Effector memory CD8-positive, alpha-beta T cell (primary cell): ENCODE results near the gene MYBPHL.

ENCODE experiments used
- ATAC-seq: fragments of 150-1000 bp; cut with Tn5 transposase; replicated peaks from 2 replicates; pipeline ENCODE4 v1.10.0; 2021; ENCODE audit warnings: mild to moderate bottlenecking, moderate library complexity
- DNase-seq, 3 experiments: peaks; one replicate each; pipeline ENCODE4 v3.0.0; 2021
- H3K27ac Mint-ChIP-seq, 2 donors: one replicate each; pipeline ENCODE4 v1.8.0; 2022; ENCODE audit warnings: mild to moderate bottlenecking in 2 of 2, mixed read lengths in 2 of 2, moderate library complexity in 2 of 2
- H3K27me3 Mint-ChIP-seq, 2 donors: one replicate each; pipeline ENCODE4 v1.8.0; 2022; ENCODE audit warnings: mixed read lengths in 2 of 2
- H3K36me3 Mint-ChIP-seq: one replicate; pipeline ENCODE4 v1.8.0; 2022; ENCODE audit warnings: mild to moderate bottlenecking, moderate library complexity, mixed read lengths; ENCODE audit not compliant: insufficient read depth
- H3K4me1 Mint-ChIP-seq, 2 donors: one replicate each; pipeline ENCODE4 v1.8.0; 2022; ENCODE audit warnings: low read depth in 2 of 2, mixed read lengths in 2 of 2
- H3K4me3 Mint-ChIP-seq, 2 donors: one replicate each; pipeline ENCODE4 v1.8.0; 2022; ENCODE audit warnings: mild to moderate bottlenecking in 2 of 2, mixed read lengths in 2 of 2, moderate library complexity in 2 of 2
- H3K9me3 Mint-ChIP-seq, 2 donors: one replicate each; pipeline ENCODE4 v1.8.0; 2022; ENCODE audit warnings: mixed read lengths in 2 of 2

The MYBPHL gene

GRCh38 chr1:109262231-109263055 is 44.4 kb downstream of the MYBPHL start:
- Mint-ChIP-seq H3K4me3 (no peak overlapping the region), H3K4me1 (peaks cover 5 to 6% of the 10 kb centered on the region in 2 donors), H3K27ac (no peak overlapping the region), H3K27me3 (no peaks in the 10 kb centered on the region), H3K36me3 (peaks cover 7% of the 10 kb centered on the region), H3K9me3 (no peaks in the 10 kb centered on the region)
- no peak for ATAC-seq
- DNase-seq: no peak

DNA sequence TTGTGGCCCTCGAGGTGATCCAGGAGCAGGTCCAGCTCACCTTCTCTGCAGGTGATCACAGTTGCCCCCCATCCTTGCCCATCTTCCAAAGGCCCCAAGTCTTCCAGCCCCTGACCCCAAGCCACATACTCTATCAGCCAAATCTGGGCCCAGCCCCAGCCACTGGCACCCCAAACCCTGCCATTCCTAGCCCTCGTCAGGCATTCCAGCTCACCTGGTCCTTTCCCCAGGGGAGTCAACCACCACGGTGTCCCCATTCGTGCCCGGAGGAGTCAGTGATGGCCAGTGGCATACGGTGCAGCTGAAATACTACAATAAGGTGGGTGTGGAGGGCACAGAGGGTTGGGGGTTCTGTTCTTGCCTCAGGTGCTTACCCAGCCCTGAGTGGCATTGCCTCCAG is 45.2 kb downstream of the MYBPHL start:
- H3K27ac Mint-ChIP-seq: no peak overlapping the region
- peaks cover 6 to 11% of the 10 kb centered on the region in 2 donors for H3K4me1 Mint-ChIP-seq
- no peaks in the 10 kb centered on the region for H3K27me3 Mint-ChIP-seq
- ATAC-seq (no peak), DNase-seq (no peak)
- peaks cover 7% of the 10 kb centered on the region for H3K36me3 Mint-ChIP-seq
- H3K9me3 Mint-ChIP-seq: no peaks in the 10 kb centered on the region
- H3K4me3 Mint-ChIP-seq: no peak overlapping the region

DNA sequence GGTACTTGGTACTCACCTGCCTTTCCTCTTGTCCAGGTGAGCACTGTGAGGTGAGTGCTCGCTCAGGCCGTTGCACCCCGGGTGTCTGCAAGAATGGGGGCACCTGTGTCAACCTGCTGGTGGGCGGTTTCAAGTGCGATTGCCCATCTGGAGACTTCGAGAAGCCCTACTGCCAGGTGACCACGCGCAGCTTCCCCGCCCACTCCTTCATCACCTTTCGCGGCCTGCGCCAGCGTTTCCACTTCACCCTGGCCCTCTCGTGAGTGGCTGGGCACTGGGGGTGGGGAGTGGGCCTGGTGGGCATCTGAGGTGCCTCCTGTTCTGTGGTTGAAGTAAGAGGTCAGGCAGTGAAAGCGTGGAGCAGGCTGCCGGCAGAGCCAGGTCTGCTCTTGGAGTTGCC is 45.8 kb downstream of the MYBPHL start:
- H3K27ac Mint-ChIP-seq: no peak overlapping the region
- ATAC-seq: no peak
- H3K4me3 Mint-ChIP-seq: no peak overlapping the region
- H3K9me3 Mint-ChIP-seq: no peaks in the 10 kb centered on the region
- H3K4me1 Mint-ChIP-seq: peaks cover 6 to 14% of the 10 kb centered on the region in 2 donors
- no peaks in the 10 kb centered on the region for H3K27me3 Mint-ChIP-seq
- no peak for DNase-seq
- H3K36me3 Mint-ChIP-seq: peaks cover 7% of the 10 kb centered on the region

GRCh38 chr1:109259674-109260557 is 46.9 kb downstream of the MYBPHL start:
- no peaks in the 10 kb centered on the region for H3K27me3 Mint-ChIP-seq
- no peak overlapping the region for H3K4me3 Mint-ChIP-seq
- peaks cover 12 to 19% of the 10 kb centered on the region in 2 donors for H3K4me1 Mint-ChIP-seq
- no peaks in the 10 kb centered on the region for H3K9me3 Mint-ChIP-seq
- H3K27ac Mint-ChIP-seq: peak overlapping the region in 1 of 2 donors; percentile 75
- DNase-seq: no peak
- ATAC-seq: no peak
- peaks cover 7% of the 10 kb centered on the region for H3K36me3 Mint-ChIP-seq

DNA sequence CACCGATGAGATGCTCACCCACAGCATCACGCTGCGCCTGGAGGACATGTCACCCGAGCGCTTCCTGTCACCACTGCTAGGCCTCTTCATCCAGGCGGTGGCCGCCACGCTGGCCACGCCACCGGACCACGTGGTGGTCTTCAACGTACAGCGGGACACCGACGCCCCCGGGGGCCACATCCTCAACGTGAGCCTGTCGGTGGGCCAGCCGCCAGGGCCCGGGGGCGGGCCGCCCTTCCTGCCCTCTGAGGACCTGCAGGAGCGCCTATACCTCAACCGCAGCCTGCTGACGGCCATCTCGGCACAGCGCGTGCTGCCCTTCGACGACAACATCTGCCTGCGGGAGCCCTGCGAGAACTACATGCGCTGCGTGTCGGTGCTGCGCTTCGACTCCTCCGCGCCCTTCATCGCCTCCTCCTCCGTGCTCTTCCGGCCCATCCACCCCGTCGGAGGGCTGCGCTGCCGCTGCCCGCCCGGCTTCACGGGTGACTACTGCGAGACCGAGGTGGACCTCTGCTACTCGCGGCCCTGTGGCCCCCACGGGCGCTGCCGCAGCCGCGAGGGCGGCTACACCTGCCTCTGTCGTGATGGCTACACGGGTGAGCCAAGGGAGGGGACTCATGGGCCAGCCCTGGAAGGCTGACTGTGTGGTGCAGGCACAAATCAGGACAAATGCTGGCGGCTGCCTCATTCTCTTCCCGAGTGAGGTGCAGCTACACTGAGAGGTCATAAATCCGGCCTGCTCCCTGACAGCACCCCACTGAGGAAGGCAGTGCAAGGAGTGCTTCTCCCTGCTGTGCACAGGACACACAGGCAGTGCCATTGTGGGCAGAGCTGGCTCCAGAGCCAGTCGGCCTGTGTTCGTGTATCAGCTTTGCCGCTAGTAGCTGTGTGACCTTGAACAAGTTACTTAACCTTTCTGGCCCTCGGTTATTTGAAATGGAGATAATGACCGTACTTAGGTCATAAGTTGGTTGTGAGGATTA is 48.0 kb downstream of the MYBPHL start:
- peak overlapping the region in 1 of 2 donors; percentile 75 for H3K27ac Mint-ChIP-seq
- no peaks in the 10 kb centered on the region for H3K27me3 Mint-ChIP-seq
- H3K4me1 Mint-ChIP-seq: peaks cover 16 to 19% of the 10 kb centered on the region in 2 donors
- H3K4me3 Mint-ChIP-seq: no peak overlapping the region
- ATAC-seq (no peak), DNase-seq (no peak)
- H3K9me3 Mint-ChIP-seq: no peaks in the 10 kb centered on the region
- H3K36me3 Mint-ChIP-seq: peaks cover 6% of the 10 kb centered on the region

GRCh38 chr1:109257682-109258421 is 49.0 kb downstream of the MYBPHL start:
- Mint-ChIP-seq H3K4me1 (peaks cover 17 to 19% of the 10 kb centered on the region in 2 donors), H3K36me3 (peaks cover 3% of the 10 kb centered on the region), H3K27me3 (no peaks in the 10 kb centered on the region), H3K27ac (peak overlapping the region; percentile 81 to 85), H3K4me3 (no peak overlapping the region), H3K9me3 (no peaks in the 10 kb centered on the region)
- ATAC-seq (no peak), DNase-seq (no peak)

DNA sequence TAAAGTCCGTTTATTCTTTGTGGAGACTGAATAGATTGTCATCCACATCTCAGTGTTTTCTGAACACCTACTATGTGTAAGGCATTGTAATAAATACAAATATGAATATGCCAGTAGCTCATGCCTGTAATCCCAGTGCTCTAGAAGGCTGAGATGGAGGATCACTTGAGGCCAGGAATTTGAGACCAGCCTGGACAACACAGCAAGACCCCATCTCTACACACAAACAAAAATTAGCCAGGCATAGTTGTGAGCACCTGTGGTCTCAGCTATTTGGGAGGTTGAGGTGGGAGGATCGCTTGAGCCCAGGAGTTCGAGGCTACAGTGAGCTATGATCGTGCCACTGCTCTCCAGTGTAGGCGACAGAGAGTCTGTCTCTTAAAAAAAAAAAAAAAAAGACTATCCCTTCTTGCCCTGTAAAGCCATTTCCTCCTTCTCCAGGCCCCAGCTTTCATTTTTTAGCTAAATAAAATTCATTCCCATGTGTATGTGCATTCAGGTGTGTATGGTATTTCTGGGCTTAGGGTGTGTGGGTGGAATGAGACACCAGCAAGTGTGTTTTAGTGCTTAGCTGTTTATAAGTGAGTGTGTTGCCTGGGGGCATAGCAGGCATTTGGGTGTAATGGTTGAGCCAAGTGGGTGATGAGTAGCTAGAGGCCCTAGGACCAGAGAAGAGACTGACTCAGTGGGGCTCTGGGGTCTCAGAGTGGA is 49.7 kb downstream of the MYBPHL start:
- peaks cover 3% of the 10 kb centered on the region for H3K36me3 Mint-ChIP-seq
- H3K9me3 Mint-ChIP-seq: no peaks in the 10 kb centered on the region
- no peak for DNase-seq
- peak overlapping the region; percentile 81 to 85 for H3K27ac Mint-ChIP-seq
- ATAC-seq: no peak
- H3K4me3 Mint-ChIP-seq: no peak overlapping the region
- H3K4me1 Mint-ChIP-seq: peaks cover 19 to 24% of the 10 kb centered on the region in 2 donors
- H3K27me3 Mint-ChIP-seq: no peaks in the 10 kb centered on the region

DNA sequence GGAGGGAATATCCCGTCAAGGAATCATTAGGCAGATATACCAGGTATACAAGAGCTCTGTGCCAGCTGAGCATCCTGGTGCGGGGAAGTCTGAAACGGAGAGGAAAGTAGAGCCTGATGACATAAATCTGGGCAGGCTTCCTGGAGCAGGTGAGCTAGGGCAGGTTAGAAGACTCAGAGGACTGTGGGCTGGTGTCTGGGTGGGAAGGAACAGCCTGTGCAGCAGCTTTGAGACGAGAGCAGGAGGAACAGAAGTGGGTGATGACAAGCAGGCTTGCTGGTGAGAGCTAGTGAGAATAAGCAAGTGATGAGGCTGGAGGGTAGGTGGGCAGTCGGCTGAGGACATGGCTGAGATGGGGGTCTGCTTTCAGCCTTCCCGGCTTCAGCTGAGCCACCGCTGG is 50.7 kb downstream of the MYBPHL start:
- no peaks in the 10 kb centered on the region for H3K27me3 Mint-ChIP-seq
- no peak overlapping the region for H3K27ac Mint-ChIP-seq
- peaks cover 3% of the 10 kb centered on the region for H3K36me3 Mint-ChIP-seq
- peaks cover 19 to 29% of the 10 kb centered on the region in 2 donors for H3K4me1 Mint-ChIP-seq
- no peak overlapping the region for H3K4me3 Mint-ChIP-seq
- no peak for DNase-seq
- no peaks in the 10 kb centered on the region for H3K9me3 Mint-ChIP-seq
- ATAC-seq: no peak

- Mint-ChIP-seq H3K9me3 (no peaks in the 10 kb centered on the region), H3K4me1 (peaks cover 23 to 32% of the 10 kb centered on the region in 2 donors), H3K27me3 (no peaks in the 10 kb centered on the region), H3K36me3 (peaks cover 3% of the 10 kb centered on the region), H3K4me3 (no peak overlapping the region), H3K27ac (no peak overlapping the region)
- DNase-seq (no peak), ATAC-seq (no peak)
Measured at GRCh38 chr1:109255678-109256077, 51.1 kb downstream of the MYBPHL start.

DNA sequence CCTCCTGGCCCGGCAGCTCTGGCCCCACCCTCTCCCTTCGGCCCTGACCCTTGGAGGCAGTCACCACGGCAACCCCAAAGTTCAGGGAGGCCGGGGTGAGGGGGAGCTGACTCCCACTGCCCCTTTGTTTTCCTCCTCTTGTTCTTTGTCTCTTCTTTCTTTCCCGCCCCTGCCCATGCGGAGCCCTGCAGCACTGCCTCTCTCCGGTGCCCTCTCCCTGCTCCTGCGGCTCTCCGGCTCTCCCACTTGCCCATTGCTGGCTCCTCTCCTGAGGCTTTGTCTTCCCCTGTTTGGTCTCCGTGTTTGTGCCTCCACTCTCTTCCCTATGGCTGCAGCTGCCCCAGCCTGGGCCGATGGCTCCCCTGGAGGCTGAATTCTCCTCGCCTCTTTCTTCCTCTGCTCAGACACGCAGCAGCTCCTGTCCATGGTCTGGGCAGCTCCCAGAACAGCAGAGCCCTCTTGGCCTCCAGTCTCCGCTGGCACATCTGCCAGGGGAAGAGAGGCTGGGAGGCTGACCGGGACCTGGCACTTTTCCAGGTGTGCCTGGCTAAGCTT is 51.6 kb downstream of the MYBPHL start:
- Mint-ChIP-seq H3K4me1 (peaks cover 23 to 33% of the 10 kb centered on the region in 2 donors), H3K4me3 (no peak overlapping the region), H3K27ac (peak overlapping the region in 1 of 2 donors; percentile 39), H3K9me3 (no peaks in the 10 kb centered on the region), H3K36me3 (peaks cover 3% of the 10 kb centered on the region), H3K27me3 (no peaks in the 10 kb centered on the region)
- ATAC-seq (no peak), DNase-seq (no peak)

GRCh38 chr1:109254621-109255096 is 52.2 kb downstream of the MYBPHL start:
- peak overlapping the region in 1 of 2 donors; percentile 39 for H3K27ac Mint-ChIP-seq
- H3K4me3 Mint-ChIP-seq: no peak overlapping the region
- ATAC-seq (no peak), DNase-seq (no peak)
- peaks cover 23 to 33% of the 10 kb centered on the region in 2 donors for H3K4me1 Mint-ChIP-seq
- H3K27me3 Mint-ChIP-seq: no peaks in the 10 kb centered on the region
- no peaks in the 10 kb centered on the region for H3K9me3 Mint-ChIP-seq
- H3K36me3 Mint-ChIP-seq: peaks cover 3% of the 10 kb centered on the region
